Stimulated activated CD8-positive, alpha-beta memory T cell treated with anti-CD3 and anti-CD28 coated beads, Interleukin-7, amount 100 ng/mL, for 4 hours (primary cell): ENCODE measurements around the gene BTBD2.

ENCODE experiments used
- DNase-seq, 2 donors: peaks; one replicate each; pipeline ENCODE4 v3.0.0-alpha.2; 2020; ENCODE audit warnings: low read depth in 2 of 2

BTBD2 gene

GRCh38 chr19:2050991-2051772 lies 35.7 kb upstream of the BTBD2 start, which contains the start of gene MKNK2:
MKNK2 (minus strand) TSS chr19:2051244; CDS start chr19:2050851, 393 bp downstream.
- DNase-seq, result peak; percentile 84 to 92

- no peak for DNase-seq
These were observed 35.0 kb upstream of the BTBD2 start for GRCh38 chr19:2050349-2050990.

- peak in 1 of 2 donors; percentile 49 for DNase-seq
These were observed 34.3 kb upstream of the BTBD2 start for GRCh38 chr19:2049741-2050348.

- no peak for DNase-seq
These were observed 33.6 kb upstream of the BTBD2 start for GRCh38 chr19:2048959-2049740.

- no peak for DNase-seq
These were observed 32.8 kb upstream of the BTBD2 start for GRCh38 chr19:2048104-2048958.

- DNase-seq, result no peak
These were observed 32.1 kb upstream of the BTBD2 start for GRCh38 chr19:2047449-2048103.

GRCh38 chr19:2047076-2047448 lies 31.5 kb upstream of the BTBD2 start:
- DNase-seq, result no peak

- DNase-seq, result no peak
These were observed 30.8 kb upstream of the BTBD2 start for GRCh38 chr19:2046046-2046907.

- no peak for DNase-seq
These were observed 30.1 kb upstream of the BTBD2 start for GRCh38 chr19:2045501-2046045.

GRCh38 chr19:2044709-2045500 lies 29.4 kb upstream of the BTBD2 start:
- DNase-seq, result no peak

- DNase-seq, result no peak
These were observed 28.6 kb upstream of the BTBD2 start for GRCh38 chr19:2043961-2044708.

- no peak for DNase-seq
These were observed 27.7 kb upstream of the BTBD2 start for GRCh38 chr19:2043251-2043641.

GRCh38 chr19:2042485-2043250 lies 27.2 kb upstream of the BTBD2 start:
- no peak for DNase-seq

GRCh38 chr19:2041683-2042484 lies 26.4 kb upstream of the BTBD2 start:
- DNase-seq, result peak; percentile 97 to 99

GRCh38 chr19:2041433-2041682 lies 25.8 kb upstream of the BTBD2 start:
- no peak for DNase-seq

GRCh38 chr19:2040647-2041432 lies 25.3 kb upstream of the BTBD2 start:
- DNase-seq, result no peak
